DMS53 (cell line): ENCODE data around the gene KCNJ6.
"Not testable (repeated sequence)": the region's sequence is repeated elsewhere in the genome, so short reads cannot be mapped to it uniquely, and the experiment has no call there.

Source experiments
- DNase-seq: peaks from one replicate; lab custom pipeline; 2025; lab: John Stamatoyannopoulos, UW

Gene KCNJ6, protein sequence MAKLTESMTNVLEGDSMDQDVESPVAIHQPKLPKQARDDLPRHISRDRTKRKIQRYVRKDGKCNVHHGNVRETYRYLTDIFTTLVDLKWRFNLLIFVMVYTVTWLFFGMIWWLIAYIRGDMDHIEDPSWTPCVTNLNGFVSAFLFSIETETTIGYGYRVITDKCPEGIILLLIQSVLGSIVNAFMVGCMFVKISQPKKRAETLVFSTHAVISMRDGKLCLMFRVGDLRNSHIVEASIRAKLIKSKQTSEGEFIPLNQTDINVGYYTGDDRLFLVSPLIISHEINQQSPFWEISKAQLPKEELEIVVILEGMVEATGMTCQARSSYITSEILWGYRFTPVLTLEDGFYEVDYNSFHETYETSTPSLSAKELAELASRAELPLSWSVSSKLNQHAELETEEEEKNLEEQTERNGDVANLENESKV

DNA sequence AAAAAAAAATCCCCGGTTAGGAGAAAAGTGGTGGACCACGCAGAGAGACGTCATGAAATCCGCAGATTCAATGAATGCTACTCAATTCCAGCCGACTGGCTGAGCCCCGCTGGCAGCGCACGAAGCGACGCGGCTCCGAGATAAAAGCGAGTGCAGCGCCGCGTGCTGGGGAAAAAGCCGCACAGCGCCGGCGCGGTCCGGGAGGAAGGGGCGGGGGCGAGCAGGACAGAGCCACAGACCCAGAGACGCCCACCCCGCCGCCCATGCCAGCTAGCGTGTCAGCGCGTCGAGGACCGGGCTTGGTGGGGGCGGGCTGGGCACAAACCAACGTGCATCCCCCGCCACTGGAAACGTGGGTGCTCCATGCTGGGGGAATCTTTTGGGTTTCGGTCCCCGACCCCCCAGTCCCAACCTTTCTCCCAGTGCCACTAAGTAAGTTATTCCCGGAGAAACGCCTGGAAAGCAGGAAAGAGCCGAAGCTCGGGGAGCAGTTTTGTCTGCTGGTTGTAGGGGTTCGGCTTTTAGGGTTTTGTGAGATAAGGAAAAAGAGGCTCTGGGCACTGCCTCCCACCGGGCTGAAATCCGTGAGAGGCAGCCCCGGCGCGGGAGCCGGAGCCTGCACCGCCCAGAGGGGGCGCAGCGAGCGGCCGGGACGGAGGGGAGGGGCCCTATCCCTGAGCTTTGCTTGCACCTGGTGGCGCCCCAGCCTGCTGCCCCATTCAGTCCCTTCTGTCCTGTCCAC, at the start of gene KCNJ6:
Gene KCNJ6 (minus strand): TSS at position 148 of the 742 bp plus-strand sequence. CDS start 75,775 bp downstream, outside the sequence.
- no peak for DNase-seq

DNA sequence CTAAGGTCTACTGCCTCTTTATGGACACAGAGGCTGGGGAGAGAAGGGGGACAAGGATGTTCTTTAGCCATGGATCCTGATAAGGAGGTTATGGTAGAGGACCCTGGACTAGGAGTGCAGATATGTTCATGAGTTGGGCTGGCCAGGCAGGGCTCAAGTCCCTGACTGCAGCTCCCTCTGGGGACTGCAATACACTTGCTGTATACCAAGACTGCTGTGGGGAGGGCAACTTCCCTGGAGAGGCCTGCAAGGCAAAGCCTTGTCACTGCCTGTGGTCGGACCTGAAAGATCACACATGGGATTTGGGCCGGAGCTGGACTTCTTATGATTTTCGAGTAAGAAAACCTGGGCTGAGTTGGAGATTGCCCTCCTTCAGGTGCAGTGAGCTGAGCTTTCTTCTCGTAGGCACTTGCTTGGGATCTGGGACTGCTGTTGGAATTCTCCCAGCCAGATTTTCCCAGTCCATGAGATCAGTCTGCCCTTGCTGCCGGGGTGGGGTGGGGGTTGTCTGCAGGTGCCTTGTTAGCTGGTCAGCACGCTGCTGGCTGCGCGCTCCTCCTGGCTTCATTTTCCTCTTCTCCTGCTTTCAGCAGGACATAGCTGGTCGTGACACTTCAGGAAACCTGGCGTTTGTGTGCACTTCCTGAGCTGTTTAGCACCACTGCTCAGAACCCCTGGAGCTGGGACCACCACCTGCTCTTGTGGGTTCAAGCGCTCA, 49.0 kb upstream of the KCNJ6 start:
- no peak for DNase-seq

DNA sequence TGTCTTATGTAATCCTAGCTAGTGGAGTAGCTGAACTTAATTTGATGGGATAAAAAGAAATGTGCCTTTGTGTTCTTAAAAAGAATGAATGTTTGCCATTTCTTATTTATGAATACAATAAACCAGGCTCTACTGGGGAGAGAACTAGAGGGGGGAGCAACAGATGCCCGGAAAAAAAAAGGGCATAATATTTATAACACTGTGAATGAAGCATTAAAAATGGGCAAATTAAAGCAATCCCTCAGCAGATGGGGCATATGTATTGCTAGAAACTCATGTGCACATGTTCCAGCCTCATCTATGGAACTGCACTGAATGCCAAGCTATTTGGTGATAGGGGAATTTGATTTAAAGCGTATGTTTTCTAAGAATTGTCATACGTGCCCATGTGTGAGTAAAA, 42.3 kb upstream of the KCNJ6 start:
- DNase-seq, result no peak

DNA sequence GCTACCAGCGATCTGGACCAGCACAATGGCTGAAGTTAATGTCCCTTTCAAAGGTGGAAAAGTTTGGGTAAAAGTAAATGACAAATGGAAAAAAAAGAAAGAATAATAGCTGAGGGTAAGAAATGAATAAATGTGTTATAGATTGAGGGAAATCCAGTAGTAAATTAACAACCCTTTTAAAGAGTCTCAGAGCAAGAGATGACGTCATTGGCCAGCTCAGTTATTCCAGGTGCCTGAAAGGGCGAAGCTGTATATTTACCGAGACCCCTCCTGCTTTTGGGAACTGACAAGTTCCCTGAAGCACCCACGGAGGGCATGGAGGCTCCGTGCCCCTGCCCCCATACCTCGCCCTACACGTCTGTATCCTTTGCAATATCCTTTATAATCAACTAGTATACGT, 40.5 kb upstream of the KCNJ6 start:
- no peak for DNase-seq

DNA sequence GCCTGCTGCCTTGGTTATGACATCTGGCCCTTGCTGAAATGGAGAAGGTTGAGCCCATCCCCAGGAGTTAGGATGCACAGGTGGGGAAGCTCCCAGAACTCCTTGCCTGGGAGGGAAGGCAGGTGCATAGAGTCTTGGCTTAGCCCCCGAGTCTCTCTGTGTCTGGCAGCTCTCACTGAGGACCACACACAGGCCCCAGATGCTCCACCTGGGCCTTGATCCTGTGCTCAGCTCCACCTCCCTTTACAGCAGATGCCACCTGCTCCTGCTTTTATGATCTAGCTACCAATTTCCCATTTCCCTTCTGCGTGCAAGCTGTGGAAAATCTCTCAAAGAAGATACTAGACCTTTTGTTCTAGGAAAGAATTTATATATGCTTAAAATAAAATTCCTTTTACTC, 28.8 kb upstream of the KCNJ6 start:
- DNase-seq, result no peak

DNA sequence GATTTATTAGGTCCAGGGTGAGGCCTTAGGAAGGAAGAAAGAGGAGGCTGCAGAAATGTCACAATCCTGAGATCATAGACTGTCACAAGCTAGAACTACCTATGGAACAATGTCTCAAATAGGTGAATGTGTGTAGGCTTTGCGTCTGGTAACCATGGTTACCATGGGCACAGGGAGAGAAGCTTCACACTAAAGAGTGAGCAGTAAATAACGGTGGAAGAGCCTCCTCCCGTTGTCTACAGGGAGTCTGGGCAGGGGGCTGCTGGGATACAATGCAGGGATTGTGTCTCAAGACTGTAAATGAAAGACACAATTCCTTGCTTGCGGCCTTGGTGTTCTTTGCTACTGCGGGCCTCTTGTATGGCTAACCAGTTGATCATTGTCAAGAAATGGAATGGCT, 28.2 kb upstream of the KCNJ6 start:
- DNase-seq, result no peak

DNA sequence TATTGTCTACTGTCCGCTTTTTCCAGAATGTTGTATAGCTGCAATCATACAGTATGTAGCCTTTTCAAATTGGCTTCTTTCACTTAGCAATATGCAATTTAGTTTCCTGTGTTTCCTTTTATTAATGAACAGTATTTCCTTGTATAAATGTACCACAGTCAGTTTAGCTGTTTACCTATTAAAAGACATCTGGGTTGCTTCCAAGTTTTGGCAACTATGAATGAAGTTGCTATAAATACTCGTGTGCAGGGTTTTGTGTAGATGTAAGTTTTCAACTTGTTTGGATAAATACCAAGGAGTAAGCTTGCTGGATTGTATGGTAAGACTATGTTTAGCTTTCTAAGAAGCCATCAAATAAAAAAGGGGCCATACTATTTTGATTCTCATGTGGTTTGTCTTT, 24.4 kb upstream of the KCNJ6 start:
- no peak for DNase-seq

DNA sequence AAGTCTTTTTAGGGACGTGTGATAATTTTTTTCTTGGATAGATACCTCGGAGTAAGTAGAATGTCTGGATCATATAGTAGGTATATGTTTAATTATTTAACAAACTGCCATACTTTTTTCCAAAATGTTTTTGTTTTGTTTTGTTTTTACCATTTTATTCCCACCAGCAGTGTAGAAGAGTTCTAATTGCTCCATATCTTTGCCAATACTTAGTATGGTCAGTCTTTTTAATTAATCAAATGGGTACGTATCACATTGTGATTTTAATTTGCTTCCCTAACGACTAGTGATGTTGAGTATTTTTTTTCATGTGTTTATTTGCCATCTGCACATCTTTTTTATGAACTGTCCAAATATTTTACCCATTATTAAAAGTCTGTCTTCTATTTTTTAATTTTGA, 23.6 kb upstream of the KCNJ6 start:
- no peak for DNase-seq

DNA sequence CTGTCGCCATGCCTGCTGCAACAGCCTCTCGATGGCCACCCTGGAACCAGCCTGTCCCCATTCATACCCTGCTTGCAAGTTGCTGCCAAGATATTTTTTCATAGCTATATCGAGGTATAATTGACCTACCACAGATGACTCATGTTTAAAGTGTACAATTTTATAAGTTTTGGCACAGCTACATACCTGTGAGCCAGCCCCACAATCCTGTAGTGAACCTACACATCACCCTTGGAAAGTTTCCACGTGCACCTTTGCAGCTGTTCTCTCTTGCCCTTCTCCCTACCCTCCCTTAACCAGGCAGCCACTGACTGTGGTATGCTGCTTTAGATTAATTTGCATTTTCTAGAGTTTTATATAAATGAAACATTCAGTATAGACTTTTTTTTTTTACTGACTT, 23.0 kb upstream of the KCNJ6 start:
- no peak for DNase-seq

DNA sequence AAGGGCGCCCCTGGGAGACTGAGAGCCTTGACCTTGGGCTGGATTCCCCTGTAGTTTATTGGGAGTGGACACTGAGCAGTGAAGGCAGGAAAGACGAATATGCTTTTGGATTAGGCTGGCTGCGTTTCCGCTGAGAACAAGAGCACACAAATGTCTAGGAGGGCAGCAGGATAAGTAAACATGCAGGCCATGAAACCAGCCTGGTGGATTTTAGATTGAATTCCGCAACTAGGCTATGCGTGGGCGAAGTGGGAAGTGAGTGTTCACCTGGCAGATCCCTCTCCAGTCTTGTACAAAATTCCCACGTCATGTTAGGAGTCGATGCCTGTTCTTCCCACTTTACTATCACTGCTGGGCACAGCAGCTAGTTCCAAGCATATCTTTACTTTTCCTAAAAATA, 21.4 kb upstream of the KCNJ6 start:
- no peak for DNase-seq

DNA sequence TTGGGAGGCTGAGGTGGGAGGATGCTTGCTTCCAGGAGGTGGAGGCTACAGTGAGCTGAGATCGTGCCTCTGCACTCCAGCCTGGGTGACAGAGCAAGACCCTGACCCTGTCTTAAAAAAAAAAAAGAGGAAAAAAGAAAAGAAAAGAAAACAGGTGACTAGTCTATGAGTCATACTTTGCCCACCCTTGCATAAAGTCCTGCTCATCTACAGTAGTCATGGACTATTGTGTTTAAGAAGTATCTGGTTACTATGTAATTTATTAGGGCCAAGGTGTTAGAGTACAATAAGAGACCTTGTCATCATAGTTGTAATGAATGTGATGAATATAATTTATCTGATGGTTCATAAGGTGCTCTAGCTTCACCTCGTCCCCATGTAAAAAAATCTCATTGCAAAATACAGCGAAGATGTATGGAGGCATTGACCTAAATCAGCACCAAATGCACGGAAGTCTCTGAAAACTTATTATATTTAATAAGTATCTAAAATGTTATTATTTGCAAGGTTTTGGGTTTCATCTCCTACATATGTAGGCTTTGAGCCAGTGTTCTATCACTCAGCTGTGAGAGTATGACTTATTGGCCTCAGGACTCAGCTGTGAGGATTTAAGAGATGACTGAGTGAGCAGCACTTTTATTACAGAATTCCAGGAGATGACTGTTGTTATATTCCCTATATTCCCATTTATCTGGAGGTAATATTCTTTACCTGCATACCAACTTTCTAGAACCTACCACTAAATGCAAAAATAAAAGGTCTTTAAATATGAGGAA, 19.9 kb upstream of the KCNJ6 start:
- DNase-seq, result no peak

DNA sequence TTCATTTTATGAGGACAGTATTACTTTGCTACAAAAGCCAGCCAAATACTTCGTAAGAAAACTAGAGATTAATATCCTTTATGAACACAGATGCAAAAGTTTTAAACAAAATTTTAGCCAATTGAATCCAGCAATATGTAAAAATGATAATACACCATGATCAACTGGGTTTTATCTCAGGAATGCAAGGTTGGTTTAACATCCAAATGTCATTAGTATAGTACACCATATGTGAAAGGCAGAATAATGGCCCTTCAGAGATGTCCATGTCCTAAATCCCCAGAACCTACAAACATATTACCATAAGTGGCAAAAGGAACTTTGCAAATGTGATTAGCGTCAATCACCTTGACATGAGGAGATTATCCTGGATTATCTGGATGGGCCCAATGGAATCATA, 16.7 kb upstream of the KCNJ6 start:
- DNase-seq, result no peak

DNA sequence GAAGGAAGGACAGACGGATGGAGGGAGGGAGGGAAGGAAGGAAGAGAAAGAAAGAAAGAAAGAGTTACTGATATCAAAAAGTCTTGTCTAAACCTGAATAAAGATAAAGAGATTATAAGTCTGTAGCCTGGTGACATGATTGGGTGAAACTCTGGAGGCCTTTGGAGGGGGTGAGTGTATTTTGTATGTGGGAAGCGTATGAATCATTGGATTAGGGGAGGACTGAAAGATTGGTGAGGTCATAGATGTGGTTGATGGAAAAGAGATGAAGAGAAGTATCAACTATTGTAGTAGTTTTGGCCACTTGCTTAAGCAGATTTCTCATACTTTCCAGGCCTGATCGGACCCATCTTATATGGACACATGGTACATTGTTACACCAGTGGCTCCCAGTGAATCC, 11.5 kb upstream of the KCNJ6 start:
- no peak for DNase-seq

DNA sequence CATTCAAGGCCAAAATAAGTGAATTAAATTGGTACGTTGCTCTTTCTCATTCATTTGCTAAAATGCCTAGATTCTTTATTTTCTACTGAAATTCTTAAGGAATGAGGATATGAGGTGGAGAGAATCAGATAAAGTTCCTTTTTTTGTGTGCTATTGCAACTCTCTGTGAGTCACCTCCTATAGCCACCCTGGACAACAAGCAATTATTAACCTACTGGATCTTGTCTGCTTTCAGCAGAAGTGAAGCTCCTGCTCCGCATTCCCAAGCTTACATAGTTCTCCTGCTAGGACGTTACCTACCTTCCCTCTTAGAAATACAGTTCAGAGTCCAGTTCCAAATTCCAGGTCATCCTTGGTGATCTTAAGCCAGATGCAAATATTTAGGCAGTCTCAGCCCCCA, 4.8 kb upstream of the KCNJ6 start:
- no peak for DNase-seq

DNA sequence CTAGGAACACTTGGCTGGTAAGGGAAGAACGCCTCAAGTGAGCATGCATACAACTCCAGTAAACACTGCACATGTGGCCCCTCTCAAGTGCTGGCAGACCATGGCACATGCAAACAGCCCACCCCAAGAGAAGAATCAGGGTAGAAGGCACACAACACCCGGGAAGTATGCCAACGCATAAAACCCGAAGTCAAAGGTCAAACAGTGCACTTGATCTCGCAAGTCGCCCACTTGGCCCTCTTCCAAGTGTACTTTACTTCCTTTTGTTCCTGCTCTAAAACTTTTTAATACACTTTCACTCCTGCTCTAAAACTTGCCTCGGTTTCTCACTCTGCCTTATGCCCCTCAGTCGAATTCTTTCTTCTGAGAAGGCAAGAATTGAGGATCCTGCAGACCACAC, 4.0 kb upstream of the KCNJ6 start:
- DNase-seq, result not testable (repeated sequence)

DNA sequence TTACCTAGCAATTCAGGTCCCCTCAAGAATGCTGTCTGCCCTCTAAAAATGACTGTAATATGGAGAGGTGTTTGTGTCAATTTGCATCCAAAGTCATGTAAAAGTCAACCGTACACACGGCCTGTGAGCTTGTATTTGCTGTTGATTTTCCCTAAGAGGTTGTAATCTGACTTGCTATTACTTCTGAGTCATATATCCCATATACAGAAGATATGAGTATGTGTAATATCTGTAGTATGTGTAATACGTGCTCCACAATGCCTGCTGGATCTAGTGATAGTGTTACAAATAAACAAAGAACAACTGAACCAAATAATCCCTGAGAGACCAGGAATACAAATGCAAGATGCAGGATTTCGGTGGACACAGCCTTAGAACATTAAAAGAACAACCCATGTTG, 1.4 kb upstream of the KCNJ6 start:
- DNase-seq, result no peak

DNA sequence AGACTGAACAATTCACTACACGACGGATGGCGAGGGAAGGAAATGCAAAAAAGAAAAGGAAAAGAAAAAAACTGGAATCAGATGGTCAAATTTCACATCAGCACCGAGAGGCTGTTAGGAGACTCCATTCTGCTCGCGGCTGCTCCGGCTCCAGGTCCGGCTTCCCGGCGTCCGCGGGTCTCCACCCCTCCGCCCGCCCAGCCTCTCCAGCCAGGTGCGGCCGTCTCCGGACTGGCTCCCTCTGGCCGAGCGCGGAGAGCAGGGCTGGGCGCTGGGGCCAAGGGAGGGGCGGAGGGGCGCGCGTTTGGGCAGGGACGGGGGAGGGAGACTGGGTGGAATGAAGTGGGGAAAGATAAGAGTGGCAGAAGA, 332 bp downstream of the KCNJ6 start:
- no peak for DNase-seq

DNA sequence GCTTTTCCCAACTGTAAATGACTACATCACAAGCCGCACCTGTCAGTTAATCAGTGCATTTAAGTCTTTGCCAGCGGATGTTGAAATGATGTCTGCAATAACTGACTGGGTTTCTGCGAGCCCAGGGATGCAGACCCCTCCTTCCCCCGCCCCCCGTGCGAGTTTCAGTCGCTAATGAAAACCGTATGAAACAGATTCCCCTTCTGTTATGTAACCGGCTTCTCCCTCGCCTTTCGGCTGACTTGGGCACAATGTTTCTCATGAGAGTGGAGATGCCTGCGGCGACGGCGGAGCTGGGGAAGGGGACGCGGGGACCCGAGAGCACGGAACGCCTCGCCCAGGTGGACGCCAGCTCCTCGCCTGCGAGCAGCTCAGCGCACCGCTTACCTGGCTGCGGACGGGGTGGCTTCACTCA, 753 bp downstream of the KCNJ6 start:
- no peak for DNase-seq

DNA sequence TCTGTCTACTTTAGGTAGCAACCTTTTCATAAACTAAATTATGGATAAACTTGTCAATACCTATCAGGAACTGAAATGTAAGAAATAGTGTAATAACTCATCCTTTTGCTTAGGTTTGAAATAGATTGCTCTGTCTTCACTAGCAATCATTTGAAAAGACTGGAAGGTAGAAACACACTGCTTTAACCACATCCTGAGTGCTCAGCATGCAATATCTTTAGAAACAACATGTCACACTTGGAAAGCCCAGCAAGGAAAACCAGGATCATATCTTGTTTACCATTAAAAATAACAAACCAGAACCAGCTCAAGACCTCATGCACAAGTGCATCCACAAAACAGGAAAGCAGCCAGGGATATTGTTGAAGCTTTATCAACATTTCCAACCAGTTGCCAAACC, 3.6 kb downstream of the KCNJ6 start:
- no peak for DNase-seq

DNA sequence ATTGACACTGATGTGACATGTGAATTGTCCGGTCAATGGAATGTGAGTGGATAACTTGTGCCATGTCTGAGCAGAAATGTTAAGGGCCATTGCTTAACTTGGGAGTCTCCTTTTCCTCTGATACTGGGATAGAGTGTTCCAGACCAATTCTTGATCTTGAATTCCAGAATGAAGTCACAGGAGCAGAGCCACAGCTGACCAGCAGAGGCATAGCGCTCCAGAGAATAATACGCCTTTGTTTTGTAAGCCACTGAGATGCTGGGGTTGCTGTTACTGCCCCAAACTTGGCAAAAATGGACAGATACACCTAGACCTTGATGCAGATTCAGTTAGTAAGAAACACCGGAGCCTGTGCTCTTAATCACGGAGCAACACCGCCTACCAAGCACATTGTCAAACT, 6.3 kb downstream of the KCNJ6 start:
- DNase-seq, result no peak

DNA sequence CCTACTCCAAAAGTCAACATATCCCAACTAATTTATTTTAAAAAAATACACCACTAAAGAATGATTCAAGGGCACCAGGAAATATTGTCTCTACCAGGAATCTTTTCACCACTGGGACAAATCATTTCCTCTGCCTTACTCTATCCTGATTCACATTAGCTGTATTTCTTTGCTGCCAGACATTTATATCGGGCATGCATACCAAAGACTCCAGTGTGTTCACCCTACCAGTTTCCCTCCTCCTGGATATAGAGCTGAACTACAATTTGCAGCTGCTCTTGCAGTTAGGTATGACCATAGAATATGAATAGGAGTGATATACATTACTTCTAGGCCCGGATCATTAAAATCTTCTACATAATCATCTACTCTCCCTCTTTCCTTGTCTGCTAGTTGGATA, 7.6 kb downstream of the KCNJ6 start:
- no peak for DNase-seq

DNA sequence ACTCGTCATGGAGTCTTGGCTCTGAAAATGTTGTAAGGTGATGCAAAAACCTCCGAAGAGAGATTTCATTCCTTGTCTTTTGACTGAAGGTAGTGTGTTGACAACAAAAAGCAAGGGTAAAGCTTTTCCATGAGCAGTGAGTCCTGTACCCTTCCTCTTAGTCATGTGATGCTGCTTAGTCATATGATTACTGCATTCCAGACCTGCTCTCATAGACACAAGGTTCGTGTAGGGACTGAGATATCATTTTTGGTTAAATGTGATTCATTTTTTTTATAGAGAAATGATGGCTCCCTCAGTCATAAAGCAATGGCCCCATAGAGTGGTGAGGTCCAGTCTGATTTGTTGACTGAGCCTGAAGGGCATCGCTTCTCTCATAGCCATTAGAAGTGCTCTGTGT, 9.2 kb downstream of the KCNJ6 start:
- DNase-seq, result no peak
